Activated CD4-positive, alpha-beta T cell treated with anti-CD3 and anti-CD28 coated beads, Interleukin-2, amount 50 U/mL, for 24 hours (primary cell): ENCODE data around the gene CLTCL1.
A peak's percentile ranks its signal among the peaks of the same experiment; 100 is the strongest.

Experiments used
- DNase-seq, 2 donors: peaks; one replicate each; pipeline ENCODE4 v3.0.0-alpha.2; 2020; ENCODE audit warnings: low read depth in 1 of 2, low spot score in 1 of 2

Gene CLTCL1

GRCh38 chr22:19196841-19197612 lies 94.5 kb downstream of the CLTCL1 start:
- no peak for DNase-seq

GRCh38 chr22:19195796-19196731 lies 95.5 kb downstream of the CLTCL1 start:
- no peak for DNase-seq

GRCh38 chr22:19194766-19195536 lies 96.6 kb downstream of the CLTCL1 start:
- DNase-seq: no peak

- no peak for DNase-seq
Measured at GRCh38 chr22:19193879-19194278, 97.6 kb downstream of the CLTCL1 start.

GRCh38 chr22:19187716-19188563 lies 103.6 kb downstream of the CLTCL1 start:
- DNase-seq: no peak

- DNase-seq: no peak
Measured at GRCh38 chr22:19184276-19184997, 107.1 kb downstream of the CLTCL1 start.

- no peak for DNase-seq
Measured at GRCh38 chr22:19183216-19183615, 108.3 kb downstream of the CLTCL1 start.

- no peak for DNase-seq
Measured at GRCh38 chr22:19182472-19183157, 108.9 kb downstream of the CLTCL1 start.

GRCh38 chr22:19181786-19182471 lies 109.6 kb downstream of the CLTCL1 start:
- DNase-seq: no peak

- DNase-seq: no peak
Measured at GRCh38 chr22:19180740-19181410, 110.6 kb downstream of the CLTCL1 start.

- DNase-seq: no peak
Measured at GRCh38 chr22:19180234-19180633, 111.3 kb downstream of the CLTCL1 start.

- DNase-seq: no peak
Measured at GRCh38 chr22:19179497-19180048, 111.9 kb downstream of the CLTCL1 start.

GRCh38 chr22:19178657-19179496 lies 112.6 kb downstream of the CLTCL1 start, which contains the start of gene SLC25A1:
SLC25A1 (minus strand) TSS chr22:19178736; CDS start chr22:19178673, 63 bp downstream.
- DNase-seq: peak; percentile 66 to 82

GRCh38 chr22:19178065-19178656 lies 113.4 kb downstream of the CLTCL1 start:
- peak; percentile 29 to 36 for DNase-seq

- DNase-seq: no peak
Measured at GRCh38 chr22:19177164-19178064, 114.1 kb downstream of the CLTCL1 start.
